HS-5 (cell line): Measurements from ENCODE around the gene FEM1C.

Source experiments
- DNase-seq: peaks from one replicate; pipeline ENCODE4 v3.0.0-alpha.2; 2012; ENCODE audit warnings: low read depth

The FEM1C gene, protein sequence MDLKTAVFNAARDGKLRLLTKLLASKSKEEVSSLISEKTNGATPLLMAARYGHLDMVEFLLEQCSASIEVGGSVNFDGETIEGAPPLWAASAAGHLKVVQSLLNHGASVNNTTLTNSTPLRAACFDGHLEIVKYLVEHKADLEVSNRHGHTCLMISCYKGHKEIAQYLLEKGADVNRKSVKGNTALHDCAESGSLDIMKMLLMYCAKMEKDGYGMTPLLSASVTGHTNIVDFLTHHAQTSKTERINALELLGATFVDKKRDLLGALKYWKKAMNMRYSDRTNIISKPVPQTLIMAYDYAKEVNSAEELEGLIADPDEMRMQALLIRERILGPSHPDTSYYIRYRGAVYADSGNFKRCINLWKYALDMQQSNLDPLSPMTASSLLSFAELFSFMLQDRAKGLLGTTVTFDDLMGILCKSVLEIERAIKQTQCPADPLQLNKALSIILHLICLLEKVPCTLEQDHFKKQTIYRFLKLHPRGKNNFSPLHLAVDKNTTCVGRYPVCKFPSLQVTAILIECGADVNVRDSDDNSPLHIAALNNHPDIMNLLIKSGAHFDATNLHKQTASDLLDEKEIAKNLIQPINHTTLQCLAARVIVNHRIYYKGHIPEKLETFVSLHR

DNA sequence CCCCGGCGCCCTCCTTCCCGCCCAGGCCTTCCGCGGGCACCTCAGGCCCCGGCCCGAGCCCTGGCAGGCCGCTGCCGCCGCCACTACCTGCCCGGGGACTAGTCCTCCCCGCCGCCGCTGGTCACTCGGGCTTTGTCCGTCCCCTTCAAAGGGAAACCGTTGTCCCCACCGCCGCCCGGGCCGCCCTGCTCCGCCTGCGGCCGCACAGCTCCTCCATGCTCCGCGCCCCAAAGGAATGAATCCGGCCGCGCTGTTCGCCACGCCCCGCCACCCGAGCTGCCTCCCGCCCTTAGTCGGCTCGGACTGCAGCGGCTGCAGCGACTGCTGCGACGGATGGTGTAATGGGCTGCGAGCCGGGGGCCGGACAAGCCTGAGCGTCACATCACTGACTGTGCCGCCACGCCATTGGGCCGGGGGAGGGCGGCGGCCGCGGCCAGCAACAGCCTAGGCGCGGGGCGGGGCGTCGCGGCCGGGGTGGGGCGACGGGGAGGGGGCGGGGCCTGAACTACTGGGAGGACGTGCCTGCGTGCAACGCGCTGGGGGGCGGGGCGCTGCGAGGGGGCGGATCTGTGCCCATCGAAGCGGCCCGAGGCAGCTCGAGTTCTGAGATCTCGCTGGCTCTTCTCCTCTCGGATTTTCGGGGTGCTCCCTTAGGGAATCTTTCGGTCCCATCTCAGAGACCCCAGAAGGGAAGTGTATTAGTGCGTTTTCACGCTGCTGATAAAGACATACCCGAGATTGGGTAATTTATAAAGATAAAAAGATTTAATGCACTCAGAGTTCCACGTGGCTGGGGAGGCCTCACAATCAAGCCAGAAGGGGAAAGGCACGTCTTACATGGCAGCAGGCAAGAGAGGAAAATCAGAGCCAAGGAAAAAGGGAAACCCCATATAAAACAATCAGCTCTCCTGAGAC, at the start of gene FEM1C:
Gene FEM1C, minus strand, starts transcription at position 340 of the 915 bp plus-strand sequence. CDS start 1,282 bp downstream, outside the sequence.
- DNase-seq, result peak; percentile 76

DNA sequence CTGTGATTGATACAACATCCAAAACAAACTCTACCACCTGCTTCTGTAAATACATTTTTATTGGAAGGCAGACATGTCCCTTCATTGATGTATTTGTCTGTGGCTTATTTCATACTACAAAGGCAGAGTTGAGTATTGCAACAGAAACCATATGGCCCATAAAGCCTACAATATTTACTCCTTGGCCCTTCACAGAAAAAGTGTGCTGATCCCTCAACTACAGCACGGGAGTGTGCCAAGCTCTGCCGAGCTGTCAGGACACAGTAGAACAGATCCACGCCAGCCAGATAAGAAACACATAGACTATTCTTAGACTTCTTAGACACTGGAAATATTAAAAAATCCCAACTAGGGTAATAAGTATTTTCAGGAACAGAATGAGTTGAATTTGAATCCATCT, 44.5 kb upstream of the FEM1C start:
- DNase-seq, result no peak

DNA sequence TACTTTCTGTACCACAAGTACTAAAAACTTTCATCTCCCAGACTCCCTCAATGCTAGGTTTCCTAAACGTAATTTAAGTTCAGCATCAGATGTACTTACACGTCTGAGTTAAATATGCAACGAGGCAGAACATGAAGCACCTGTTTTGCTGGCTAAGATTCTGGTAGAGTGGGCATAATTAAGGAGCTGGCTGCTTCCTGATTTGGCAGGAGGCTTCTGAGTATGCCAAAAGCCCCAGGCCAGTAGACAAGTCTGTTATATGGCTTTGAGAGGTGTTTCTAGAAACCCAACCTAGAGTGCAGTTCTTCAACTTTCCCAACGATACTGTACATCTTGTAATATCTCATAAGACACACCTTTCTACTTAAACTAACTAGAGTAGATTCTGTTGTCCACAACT, 44.1 kb upstream of the FEM1C start:
- DNase-seq, result no peak

DNA sequence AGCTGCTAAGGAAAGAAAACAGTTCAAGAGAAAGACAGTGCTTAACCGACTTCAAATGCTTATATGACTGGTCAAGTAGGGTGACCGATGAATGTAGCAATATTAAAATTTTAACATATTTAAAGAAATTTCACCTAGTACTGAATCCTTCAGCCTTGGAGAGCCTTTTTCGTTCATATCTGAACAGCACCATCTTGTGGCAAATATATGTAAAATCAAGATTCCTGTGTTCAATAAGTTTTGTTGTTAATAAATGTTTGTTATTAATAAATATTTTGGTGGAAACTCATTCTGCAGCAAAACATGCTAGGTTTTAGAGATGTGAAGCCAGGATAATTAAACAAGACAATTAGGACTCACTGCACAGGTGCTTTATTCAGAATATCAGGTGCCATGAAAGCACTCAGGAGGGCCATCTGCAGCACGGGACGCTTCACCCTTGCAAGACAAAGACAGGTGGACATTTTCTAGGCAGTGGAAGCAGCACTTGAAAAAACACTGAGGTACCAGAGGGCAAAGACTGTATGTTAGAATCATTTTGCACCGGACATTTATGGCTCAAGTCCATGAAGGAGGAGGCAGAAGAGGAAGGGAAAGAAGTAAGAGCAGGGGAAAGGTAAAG, 42.1 kb upstream of the FEM1C start:
- no peak for DNase-seq

DNA sequence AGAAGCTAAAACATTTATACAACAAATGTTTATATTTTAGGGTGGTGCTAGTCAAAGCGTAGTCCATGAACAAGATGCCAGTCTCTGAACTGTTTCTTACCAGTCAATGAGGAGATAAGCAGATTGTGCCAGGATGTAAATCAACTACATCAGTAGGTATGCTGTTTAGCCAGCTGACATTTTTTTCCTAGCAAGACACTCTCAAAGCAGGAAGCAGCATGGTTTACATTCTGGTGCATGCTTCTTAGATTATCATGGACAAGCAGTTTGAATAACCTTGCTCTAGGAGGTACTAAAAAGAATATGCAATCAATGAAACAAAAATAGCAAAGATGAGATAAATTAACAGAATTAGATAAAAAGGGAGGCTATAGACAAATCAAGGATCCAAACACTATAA, 40.7 kb upstream of the FEM1C start:
- no peak for DNase-seq

DNA sequence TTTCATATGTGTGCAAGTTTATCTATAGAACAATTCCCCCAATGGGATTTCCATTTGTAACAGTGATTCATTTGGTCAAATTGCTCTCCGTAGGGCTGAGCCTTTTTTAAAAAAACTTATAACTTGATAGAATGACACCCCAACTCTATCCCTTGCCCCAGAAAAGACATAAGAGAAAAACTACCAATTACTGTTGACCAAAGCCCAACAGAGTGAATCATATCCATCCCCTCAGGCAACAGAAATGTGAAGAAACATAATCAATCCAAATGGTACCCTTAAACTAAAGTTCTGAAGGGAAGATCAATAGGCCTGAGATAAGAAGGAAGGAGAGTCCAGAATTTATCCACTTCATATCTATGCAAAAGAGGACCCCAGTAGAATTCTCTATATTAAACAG, 39.9 kb upstream of the FEM1C start:
- no peak for DNase-seq

DNA sequence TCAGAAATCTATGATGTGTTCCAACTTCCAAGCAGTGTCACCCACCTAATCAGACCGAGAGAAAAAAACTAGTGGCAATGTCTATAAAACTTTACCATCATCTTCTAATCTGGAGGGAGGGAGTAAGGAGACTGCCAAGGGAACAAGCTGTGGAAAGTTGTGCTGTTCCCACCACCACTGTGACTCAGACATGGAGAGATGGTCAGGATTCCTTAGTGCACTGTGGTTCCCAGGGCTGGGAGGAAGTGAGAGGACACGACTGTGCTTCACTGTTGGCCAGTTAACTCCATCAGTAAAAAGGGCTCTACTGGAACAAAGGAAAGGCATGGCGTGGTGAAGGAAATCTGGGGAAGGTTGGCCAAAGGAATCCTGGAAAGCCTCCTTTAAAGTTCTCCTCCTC, 38.9 kb upstream of the FEM1C start:
- peak; percentile 46 for DNase-seq

DNA sequence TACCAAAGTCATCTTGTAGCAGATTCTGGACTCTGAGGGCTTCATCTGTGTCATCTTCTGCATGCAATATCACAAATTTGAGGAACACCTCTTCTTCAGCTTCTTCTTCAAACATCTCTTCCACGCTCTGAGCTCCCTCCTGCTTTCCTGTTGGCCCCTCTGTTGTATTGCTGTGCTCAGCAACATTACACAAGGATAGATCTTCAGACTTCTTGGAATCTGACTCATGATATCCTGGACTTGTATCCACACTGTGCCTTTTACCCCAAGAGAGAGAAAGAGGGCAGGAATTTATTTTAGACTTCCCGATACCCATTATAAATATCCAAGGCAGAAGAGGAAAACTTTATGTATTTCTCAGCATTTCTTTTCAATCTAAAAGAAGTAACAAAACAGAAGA, 36.4 kb upstream of the FEM1C start:
- no peak for DNase-seq

DNA sequence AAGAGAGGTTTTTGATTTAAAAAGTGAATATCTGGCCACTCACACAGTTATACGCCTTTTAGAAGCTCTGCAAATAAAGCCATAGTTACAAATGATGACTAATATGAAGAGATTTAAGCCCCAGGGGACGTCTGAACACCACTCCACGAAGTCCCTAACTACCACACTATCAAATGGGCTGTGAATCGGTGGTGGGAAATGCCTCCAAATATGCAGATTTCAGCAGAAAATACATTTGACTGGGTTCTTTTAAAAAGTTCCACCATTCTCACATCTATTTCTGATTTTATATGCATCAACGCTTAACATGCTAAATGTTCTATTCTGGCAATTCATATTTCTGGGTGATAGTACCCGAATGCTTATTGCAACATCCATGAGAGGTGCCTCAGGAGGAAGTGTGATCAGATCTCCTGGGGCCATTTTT, 35.2 kb upstream of the FEM1C start:
- no peak for DNase-seq

DNA sequence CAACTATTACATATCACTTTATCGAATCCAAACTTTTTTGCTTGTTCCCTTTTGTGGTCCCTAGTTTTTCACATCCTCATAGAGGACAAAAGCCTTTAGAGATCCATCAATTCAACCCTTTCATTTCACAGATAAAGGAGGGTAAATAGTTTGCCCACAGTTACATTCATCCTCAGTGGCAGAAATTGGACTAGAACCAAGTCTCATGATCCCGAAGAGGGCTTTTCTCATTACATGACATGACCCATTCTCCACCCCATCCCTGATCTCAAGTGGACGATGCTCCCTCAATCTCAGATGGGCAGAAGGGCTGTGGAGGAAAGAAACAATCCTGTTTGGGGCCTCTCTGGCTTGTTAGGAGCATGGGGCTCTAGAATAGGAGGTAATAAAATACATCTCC, 34.6 kb upstream of the FEM1C start:
- DNase-seq, result no peak

DNA sequence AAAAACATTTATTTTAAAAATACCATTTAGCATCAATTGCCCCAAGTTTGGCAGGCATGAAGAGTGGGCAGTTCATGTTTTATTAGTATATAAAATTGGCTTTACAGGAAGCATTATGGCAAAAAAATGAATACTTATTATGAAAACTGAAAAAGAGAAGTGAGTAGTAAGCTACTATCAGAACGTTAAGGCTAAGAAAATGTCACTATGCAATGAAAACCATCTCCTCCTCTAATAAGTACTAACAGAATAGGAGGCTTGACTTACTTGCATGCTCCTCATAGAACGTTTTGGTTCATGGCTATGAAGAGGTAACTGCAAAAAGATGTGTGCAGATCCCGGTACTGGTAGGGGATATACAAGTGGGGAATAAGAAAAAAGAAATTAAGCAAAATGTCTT, 34.1 kb upstream of the FEM1C start:
- no peak for DNase-seq

DNA sequence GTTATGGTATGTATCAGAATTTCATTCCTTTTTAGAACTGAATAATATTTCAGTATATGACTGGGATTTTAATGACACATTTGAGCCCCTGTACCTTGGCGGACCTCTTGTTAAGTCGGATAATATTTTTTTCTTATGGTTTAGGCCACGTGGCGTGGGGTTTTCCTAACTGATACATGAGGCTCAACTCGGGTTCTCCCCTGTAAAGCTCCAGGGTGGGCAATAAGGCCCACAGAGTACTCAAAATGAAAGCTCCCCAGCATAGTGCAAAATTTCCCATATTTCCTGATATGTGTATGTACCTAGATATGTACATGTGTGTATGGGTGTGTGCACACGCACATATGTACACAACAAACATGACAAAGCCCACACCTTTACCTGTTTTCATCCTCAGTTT, 33.2 kb upstream of the FEM1C start:
- DNase-seq, result no peak

DNA sequence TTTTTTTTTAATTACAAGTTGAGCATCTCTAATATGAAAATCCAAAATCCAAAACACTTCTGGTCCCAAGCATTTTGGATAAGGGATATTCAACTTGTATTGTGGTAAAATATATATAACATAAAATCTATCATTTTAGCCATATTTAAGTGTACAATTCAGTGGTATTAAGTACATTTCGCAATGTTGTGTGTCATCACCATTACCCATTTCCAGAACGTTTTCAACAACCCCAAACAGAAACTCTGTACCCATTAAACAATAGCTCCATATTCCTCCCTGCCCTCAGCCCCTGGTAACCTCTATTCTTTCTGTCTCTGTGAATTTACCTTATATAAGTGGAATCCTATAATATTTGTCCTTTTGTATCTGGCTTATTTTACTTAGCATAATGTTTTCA, 32.8 kb upstream of the FEM1C start:
- DNase-seq, result no peak

DNA sequence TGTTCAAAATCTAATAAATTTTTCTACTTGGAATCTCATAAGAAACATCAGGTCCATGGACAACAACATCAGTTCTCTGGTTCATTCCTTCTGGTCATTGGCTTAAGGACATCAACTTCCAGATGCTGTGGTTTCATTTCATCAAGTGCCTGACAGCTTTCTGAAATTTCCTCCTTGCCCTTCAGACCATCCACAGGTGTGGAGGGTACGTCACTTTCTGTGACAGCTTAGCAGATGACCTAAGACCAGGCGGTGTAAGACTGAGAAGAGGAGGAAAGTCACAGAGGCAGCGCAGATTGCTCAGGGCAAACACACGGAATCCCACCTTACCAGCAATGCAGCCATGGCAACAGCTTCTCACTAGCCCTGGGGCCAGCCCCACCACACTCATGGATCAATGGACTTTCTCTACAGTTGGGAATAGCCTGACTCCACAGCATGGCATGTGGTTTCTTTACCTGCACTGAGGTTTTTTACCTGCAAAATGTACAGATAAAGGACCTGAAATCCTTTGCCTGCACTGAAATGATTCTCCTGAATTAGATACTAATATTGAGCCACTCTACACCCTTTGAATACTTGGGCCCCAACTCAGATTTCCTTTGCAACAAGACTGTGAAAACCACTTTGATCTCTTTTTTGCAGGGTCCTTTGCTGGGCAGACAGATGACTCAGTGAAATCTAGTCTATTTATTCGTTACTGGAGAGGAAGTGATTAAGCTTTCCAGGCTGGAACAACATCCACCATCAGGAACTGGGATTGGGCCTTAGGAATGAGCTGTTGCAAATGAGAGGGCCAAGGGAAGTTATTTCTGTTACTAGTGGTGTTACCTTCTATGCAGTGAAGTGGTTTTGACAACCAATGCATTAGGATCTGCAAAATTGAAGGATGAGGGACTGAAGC, 30.8 kb upstream of the FEM1C start:
- peak; percentile 66 for DNase-seq

DNA sequence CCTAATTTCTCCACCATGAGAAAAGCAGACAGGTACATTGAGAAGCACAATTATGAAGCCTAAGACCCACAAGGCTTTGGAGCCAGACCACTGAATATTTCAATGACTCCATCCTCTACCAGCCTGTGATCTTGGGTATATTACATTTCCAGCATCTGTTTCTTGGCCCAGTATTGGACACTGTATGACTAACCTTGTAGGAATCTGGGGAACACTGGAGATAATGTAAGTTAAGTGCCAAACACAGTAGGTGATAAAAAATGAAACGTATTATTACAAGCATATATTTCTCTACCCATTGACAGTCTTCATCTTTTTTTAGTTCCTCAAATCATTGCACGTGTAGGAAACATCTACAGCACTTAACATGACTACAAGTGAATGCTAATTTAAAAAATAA, 28.6 kb upstream of the FEM1C start:
- peak; percentile 70 for DNase-seq

DNA sequence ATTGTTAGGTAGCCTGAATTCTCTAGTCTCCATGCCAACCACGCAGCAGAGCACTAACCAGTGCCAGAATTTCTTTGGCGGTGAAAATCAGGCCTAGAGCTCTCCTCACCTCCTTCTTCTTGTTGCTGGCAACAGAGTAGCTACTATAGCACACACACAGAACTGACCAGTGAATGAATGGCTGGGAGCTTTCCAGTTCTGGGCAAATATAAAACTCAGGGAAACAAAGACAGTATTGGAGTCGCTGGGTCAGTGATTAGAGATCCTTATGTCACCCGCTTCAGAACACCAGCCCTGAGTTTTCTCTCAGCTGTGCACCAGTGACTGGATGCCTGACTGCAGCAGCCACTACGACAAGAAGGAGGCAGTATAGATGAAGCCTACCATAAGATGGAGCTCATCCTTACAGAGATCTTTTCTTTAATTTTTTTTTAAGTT, 26.9 kb upstream of the FEM1C start:
- DNase-seq, result no peak

DNA sequence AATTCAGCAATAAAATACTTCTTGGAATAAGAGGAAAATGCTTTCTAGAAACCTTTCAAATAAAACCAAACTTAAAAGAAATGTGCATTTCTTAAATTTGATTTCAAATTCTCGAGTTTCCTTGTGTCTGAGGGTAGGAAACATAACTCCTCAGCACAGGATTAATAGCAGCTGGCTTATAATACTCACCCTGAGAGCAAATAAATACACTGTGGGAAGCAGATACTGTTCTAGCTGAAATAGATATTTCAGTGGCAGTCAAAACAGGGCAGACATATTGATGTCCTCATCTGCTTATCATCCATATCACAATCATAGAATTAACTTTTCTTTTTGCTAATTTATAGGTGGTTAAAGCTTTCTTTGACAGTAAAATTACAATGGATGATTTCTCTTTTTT, 24.1 kb upstream of the FEM1C start:
- DNase-seq, result no peak

DNA sequence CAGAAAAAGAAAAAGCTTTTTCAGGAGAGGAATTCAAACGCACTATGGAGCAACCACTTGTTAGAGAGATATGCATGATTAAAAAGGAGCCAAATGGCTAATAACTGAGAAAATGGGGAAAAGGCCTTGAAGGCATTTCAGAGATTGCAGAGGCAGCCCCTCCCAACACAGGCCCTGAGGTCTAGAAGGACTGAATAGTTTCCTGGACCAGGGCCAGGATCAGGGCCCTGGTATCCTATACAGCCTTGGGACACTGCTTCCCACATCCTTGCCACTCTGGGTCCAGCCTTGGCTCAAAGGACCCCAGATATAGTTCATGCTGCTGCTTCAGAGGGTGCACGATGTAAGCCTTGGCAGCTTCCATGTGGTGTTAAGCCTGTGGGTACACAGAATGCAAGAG, 20.7 kb upstream of the FEM1C start:
- DNase-seq, result no peak

DNA sequence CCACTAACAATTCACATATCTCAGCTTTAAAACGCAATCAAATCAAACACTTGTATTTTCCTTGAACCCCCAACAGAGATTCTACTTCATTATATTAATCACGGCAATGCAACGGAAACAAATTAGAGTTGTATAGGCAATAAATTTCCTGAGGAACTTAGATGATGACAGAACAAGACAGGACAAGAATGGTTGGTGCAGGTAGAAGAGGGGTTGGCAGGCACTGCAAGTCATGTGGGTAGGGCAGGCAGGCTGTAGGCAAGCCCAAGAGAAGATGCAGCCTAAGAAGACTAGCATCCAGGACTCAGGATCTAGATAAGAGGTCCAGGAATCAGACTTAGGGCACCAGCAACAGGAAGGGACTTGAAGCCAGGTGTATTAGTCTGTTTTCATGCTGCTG, 16.6 kb upstream of the FEM1C start:
- DNase-seq, result no peak

DNA sequence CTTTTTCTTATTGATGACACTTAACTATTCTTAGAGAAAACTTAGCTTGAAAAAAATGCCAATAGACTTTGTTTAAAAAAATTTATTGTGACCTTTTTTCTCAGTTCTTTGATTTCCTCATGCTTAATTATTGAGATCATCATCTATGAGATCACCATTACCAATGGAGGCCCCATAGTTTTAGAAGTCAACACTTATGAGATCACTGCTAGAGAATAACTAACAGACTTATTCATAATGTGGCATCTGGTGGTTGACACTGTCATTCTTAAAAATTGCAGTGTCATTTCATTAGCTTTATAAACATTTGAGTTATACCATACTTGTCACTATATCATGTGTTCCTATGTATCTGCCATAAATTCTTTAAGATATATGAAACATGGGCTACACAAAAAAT, 14.9 kb upstream of the FEM1C start:
- peak; percentile 77 for DNase-seq

DNA sequence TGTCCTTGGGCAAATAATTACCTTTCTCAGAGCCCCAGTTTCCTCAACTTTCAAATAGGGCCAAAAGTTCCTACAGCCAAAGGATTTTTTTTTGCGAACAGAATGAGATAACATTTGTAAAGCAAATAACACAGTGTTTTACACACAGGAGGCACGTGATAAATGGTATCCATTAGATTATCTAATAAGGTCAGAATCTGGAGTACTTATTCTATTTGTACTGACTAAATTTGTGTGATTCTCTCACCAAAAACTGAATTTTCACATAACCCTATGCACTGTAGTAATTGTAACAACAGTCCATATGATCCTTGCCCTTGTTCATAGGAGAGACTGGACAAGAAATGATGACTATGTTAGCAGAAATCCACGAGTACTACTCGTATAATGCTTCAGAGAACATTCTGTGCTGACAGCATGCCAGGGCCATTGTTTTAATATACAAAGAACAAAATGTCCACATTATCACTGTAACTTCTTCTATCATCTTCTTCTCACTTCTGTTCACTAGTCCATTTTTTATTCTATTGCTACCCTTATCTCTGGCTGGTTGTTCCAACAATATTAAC, 13.9 kb upstream of the FEM1C start:
- no peak for DNase-seq
